Measurements from ENCODE around the gene LOXHD1.

DNA sequence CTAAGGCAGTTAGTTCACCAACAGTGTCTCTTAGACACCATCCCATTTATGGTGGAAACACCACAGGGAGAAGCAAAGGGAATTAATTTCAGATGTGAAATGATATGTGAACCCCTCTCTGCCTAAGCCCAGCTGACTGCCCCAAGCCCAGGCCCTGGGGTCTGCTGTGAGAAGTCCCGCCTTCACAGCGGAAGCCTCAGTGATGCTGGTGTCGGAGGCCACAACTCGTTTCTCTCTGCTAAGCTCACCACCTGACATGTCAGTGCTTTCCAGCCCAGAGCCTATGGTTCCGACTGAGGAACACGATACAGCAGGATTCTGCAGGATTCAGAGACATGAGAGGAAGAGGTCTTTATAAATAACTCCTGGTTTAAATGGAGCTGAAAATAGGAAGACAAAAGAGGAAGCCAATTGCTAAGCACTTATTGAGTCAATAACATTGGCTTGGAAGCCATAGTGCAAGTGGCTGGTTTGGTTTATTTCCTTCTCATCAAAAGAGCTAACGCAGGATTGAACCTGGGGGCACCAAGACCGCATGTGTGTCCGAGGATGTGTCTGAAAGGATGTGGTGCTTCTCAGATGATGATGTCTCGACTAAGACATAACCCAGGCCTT, 21.9 kb upstream of the LOXHD1 start:
- TF ChIP-seq, protein P1, sequence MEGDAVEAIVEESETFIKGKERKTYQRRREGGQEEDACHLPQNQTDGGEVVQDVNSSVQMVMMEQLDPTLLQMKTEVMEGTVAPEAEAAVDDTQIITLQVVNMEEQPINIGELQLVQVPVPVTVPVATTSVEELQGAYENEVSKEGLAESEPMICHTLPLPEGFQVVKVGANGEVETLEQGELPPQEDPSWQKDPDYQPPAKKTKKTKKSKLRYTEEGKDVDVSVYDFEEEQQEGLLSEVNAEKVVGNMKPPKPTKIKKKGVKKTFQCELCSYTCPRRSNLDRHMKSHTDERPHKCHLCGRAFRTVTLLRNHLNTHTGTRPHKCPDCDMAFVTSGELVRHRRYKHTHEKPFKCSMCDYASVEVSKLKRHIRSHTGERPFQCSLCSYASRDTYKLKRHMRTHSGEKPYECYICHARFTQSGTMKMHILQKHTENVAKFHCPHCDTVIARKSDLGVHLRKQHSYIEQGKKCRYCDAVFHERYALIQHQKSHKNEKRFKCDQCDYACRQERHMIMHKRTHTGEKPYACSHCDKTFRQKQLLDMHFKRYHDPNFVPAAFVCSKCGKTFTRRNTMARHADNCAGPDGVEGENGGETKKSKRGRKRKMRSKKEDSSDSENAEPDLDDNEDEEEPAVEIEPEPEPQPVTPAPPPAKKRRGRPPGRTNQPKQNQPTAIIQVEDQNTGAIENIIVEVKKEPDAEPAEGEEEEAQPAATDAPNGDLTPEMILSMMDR (IDR thresholded peaks at IDR 0.05 in 4 of 5, conservative IDR thresholded peaks at IDR 0.05 in 1 of 5) = no peak
- no peak for TF ChIP-seq POLR2A (IDR thresholded peaks at IDR 0.05)

All from gastrocnemius medialis (tissue), 4 donors.